GM23248 (cell line): ENCODE data around the gene RFX2. TPM values are rescaled to one million over a fixed set of nuclear protein-coding genes. Genes with fewer than 3 reads are reported as not detected.
"Not testable (repeated sequence)": the region's sequence is repeated elsewhere in the genome, so short reads cannot be mapped to it uniquely, and the experiment has no call there.

ENCODE experiments used
- DNase-seq: peaks from one replicate; pipeline ENCODE4 v3.0.0-alpha.2; 2015
- H2AFZ ChIP-seq: fragments of 200-600 bp; sonication (generic); 2 replicates; pipeline ENCODE4 v1.6.1; 2016; ENCODE audit warnings: antibody characterized with exemption
- H3F3A ChIP-seq: fragments of 200-600 bp; sonication (generic); 2 replicates; pipeline ENCODE4 v1.6.1; 2016; ENCODE audit warnings: mild to moderate bottlenecking, antibody characterized with exemption, mixed run types; ENCODE audit not compliant: insufficient read depth
- H3K27ac ChIP-seq: fragments of 200-600 bp; sonication (generic); 2 replicates; pipeline ENCODE4 v1.5.1; 2016; ENCODE audit warnings: mild to moderate bottlenecking
- H3K27me3 ChIP-seq: fragments of 200-600 bp; sonication (generic); replicated peaks from 2 replicates; pipeline ENCODE4 v1.6.1; 2016; ENCODE audit warnings: mild to moderate bottlenecking; ENCODE audit not compliant: insufficient read depth
- H3K36me3 ChIP-seq: fragments of 200-600 bp; sonication (generic); 2 replicates; pipeline ENCODE4 v1.6.1; 2016; ENCODE audit warnings: low read depth, mild to moderate bottlenecking
- H3K4me1 ChIP-seq: fragments of 200-600 bp; sonication (generic); 2 replicates; pipeline ENCODE4 v1.6.1; 2016; ENCODE audit warnings: mild to moderate bottlenecking; ENCODE audit not compliant: insufficient read depth
- H3K4me2 ChIP-seq: fragments of 200-600 bp; sonication (generic); one replicate; pipeline ENCODE4 v1.6.1; 2016; ENCODE audit warnings: mild to moderate bottlenecking; ENCODE audit not compliant: unreplicated experiment
- H3K4me3 ChIP-seq: fragments of 200-600 bp; sonication (generic); 2 replicates; pipeline ENCODE4 v1.5.1; 2016; ENCODE audit warnings: mild to moderate bottlenecking
- H3K79me2 ChIP-seq: fragments of 200-600 bp; sonication (generic); 2 replicates; pipeline ENCODE4 v1.6.1; 2016; ENCODE audit warnings: mild to moderate bottlenecking; ENCODE audit not compliant: insufficient read depth
- H3K9ac ChIP-seq: fragments of 200-600 bp; sonication (generic); 2 replicates; pipeline ENCODE4 v1.6.1; 2016; ENCODE audit warnings: mild to moderate bottlenecking
- H3K9me2 ChIP-seq: fragments of 200-600 bp; sonication (generic); 2 replicates; pipeline ENCODE4 v1.6.1; 2016; ENCODE audit warnings: mixed run types, mild to moderate bottlenecking, moderate library complexity; ENCODE audit not compliant: insufficient read depth
- H3K9me3 ChIP-seq: fragments of 200-600 bp; sonication (generic); one replicate; pipeline ENCODE4 v1.6.1; 2017; ENCODE audit warnings: low read depth
- H4K20me1 ChIP-seq: fragments of 200-600 bp; sonication (generic); 2 replicates; pipeline ENCODE4 v1.6.0; 2016; ENCODE audit not compliant: insufficient read depth
- EZH2 ChIP-seq: fragments of 200-600 bp; sonication (generic); IDR thresholded peaks from 2 replicates; pipeline ENCODE4 v1.6.1; 2018; ENCODE audit warnings: antibody characterized with exemption, mild to moderate bottlenecking; ENCODE audit not compliant: insufficient read depth, poor library complexity, severe bottlenecking
- EZH2phosphoT487 ChIP-seq: fragments of 200-600 bp; sonication (generic); IDR thresholded peaks from 2 replicates; pipeline ENCODE4 v1.6.1; 2018; ENCODE audit warnings: antibody characterized with exemption, moderate library complexity, mild to moderate bottlenecking, low read depth; ENCODE audit not compliant: insufficient read depth
- WGBS, 2 experiments: methylation state at CpG; one replicate each; pipeline ENCODE4 v1.1.6; 2015 to 2017; ENCODE audit warnings: low lambda C conversion rate in 2 of 2, low coverage in 1 of 2; ENCODE audit errors: missing lambda C conversion rate in 2 of 2; 5-methylcytosine and 5-hydroxymethylcytosine counted together
- in situ Hi-C: fragments of 300-500 bp; cut with MboI; formaldehyde crosslinking; loops from 2 replicates; pipeline ENCODE4 v1.15.0; 2020
- polyA plus RNA-seq: library from polyadenylated mRNA; unstranded; fragments of >200 nt; fragmentation: Nextera tagmentation; extraction: Ambion mirVana; gene quantifications from 2 replicates; pipeline ENCODE4 v1.2.1, GENCODE V29; 2016
- total RNA-seq: library from RNA; depleted of rRNA; stranded (reverse); fragments of >200 nt; shearing (Covaris generic); gene quantifications from 2 replicates; pipeline ENCODE4 v1.2.3, GENCODE V29; 2014

The RFX2 gene
- total and polyA plus RNA-seq, 2 experiments from 2014 or later = 11.3 to 13.1 TPM

DNA sequence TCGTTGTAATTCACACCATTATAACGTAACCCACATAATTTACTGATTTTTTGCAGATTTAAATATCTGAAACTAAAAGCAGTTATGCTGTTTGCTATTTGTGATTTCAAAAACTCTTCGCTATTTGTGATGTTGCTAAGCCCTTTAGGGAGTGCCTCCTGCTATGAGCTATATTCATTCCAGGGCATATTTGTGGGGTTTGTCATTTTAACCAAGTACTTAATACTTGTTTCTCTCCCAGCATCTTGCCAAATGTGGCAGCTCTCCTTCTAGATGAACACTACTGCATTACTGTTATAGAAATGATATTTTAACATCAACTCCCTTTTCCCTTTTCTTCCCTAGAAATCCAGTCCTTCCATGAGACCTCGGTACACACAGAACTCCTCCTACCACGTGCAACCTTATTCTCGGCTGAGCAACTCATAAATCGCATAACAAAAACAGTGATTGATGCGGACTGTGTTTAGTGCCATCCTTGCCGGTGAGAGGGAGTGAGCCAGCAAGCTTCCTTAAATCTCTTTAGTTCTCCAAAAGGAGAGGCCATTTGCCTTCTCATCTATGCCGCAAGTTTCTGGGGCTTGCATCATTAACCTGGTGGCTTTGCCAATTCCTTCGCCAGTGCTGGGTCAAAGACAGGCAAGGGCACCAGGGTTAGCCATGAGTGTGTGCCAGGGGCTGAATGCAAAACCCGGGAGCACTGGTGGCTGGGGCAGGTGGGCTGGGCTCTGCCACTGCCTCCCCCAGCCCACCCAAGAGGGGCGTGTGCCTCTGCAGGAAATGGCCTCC, 33.4 kb downstream of the RFX2 start:
- H3K9ac ChIP-seq = peak overlapping the region; percentile 88
- in situ Hi-C loops = no loop called here

GRCh38 chr19:6076291-6076665, 34.0 kb downstream of the RFX2 start:
- in situ Hi-C loops = no loop called here
- peak overlapping the region; percentile 82 for H3K4me2 ChIP-seq
- peak overlapping the region; percentile 62 for H3K4me3 ChIP-seq
- WGBS, 2 experiments = 19% methylated on average over 7 of the region's 7 CpGs
- no peaks in the 10 kb centered on the region for H3K9me2 ChIP-seq
- no peaks in the 10 kb centered on the region for H3K9me3 ChIP-seq
- peaks cover 31% of the 10 kb centered on the region for H3K4me1 ChIP-seq
- no peaks in the 10 kb centered on the region for H3K27me3 ChIP-seq
- no peaks in the 10 kb centered on the region for H4K20me1 ChIP-seq
- H3K36me3 ChIP-seq = no peaks in the 10 kb centered on the region
- H3K79me2 ChIP-seq = peaks cover 11% of the 10 kb centered on the region; the same call in 1 of the 2 replicates
- peak overlapping the region; percentile 98 for H3K27ac ChIP-seq
- peak overlapping the region; percentile 88 for H3K9ac ChIP-seq
- peaks cover 31% of the 10 kb centered on the region for H3F3A ChIP-seq
- TF ChIP-seq EZH2 (no peak), EZH2phosphoT487 (no peak)
- DNase-seq = no peak
- no peak overlapping the region for H2AFZ ChIP-seq

More for the DNA sequence above, 33.4 kb downstream of the RFX2 start:
- H3K9me3 ChIP-seq = no peaks in the 10 kb centered on the region
- peaks cover 27% of the 10 kb centered on the region for H3F3A ChIP-seq
- peak overlapping the region; percentile 98 for H3K27ac ChIP-seq
- H3K27me3 ChIP-seq = no peaks in the 10 kb centered on the region
- H3K4me1 ChIP-seq = peaks cover 25% of the 10 kb centered on the region
- peak overlapping the region; percentile 62 for H3K4me3 ChIP-seq
- no peaks in the 10 kb centered on the region for H4K20me1 ChIP-seq
- peaks cover 11% of the 10 kb centered on the region; the same call in 1 of the 2 replicates for H3K79me2 ChIP-seq
- H3K4me2 ChIP-seq = peak overlapping the region; percentile 82
- WGBS, 2 experiments = 1 to 2% methylated on average over 13 of the region's 13 CpGs
- DNase-seq = peak; percentile 97
- peak overlapping the region; percentile 1; the same call in 1 of the 2 replicates for H2AFZ ChIP-seq
- no peaks in the 10 kb centered on the region for H3K36me3 ChIP-seq
- TF ChIP-seq EZH2 (no peak), EZH2phosphoT487 (no peak)
- no peaks in the 10 kb centered on the region for H3K9me2 ChIP-seq

DNA sequence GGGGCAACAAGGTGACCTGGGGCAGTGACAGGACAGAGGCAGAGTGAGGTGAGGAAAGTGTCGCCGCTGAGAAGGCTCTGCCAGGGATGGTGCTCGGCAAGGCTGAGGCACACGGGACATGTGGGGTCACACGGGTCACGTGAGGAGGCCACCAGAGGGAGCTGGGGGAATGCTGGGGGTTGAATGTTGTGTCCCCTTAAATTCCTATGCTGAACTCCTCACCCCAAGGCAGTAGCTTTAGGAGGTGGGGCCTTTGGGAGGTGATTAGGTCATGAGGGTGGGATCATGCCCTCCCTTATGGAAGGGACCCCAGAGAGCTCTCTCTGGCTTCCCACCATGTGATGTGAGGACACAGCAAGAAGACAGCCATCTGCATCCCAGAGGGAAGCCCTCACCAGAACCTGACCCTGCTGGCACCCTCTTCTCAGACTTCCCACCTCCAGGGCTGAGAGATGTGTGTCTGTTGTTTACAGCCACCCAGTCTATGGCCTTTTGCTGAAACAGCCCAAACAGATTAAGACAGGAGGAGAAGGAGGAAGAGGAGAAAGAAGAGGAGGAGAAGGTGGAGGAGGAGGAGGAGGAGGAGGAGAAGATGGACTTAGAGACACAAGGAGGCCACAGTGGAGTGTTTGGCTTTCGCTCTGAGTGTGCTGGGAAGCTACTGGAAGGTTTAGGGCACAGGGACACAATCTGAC, 35.4 kb downstream of the RFX2 start:
- Histone ChIP-seq H2AFZ (no peak overlapping the region), H3K4me1 (peaks cover 39% of the 10 kb centered on the region), H3K4me3 (no peak overlapping the region), H3K4me2 (no peak overlapping the region), H3F3A (peaks cover 37% of the 10 kb centered on the region), H3K9ac (no peak overlapping the region), H3K79me2 (peaks cover 11% of the 10 kb centered on the region; the same call in 1 of the 2 replicates), H3K36me3 (no peaks in the 10 kb centered on the region), H4K20me1 (no peaks in the 10 kb centered on the region), H3K27ac (peak overlapping the region; percentile 98), H3K27me3 (no peaks in the 10 kb centered on the region), H3K9me2 (no peaks in the 10 kb centered on the region), H3K9me3 (no peaks in the 10 kb centered on the region)
- TF ChIP-seq EZH2phosphoT487 (no peak), EZH2 (no peak)
- DNase-seq = no peak
- in situ Hi-C loops = no loop called here
- WGBS, 2 experiments = 80 to 85% methylated on average over 7 of the region's 7 CpGs

- no peak for TF ChIP-seq EZH2phosphoT487
- no peak for TF ChIP-seq EZH2
Observed at GRCh38 chr19:6073858-6074708, 36.2 kb downstream of the RFX2 start.

GRCh38 chr19:6073233-6073632, 37.1 kb downstream of the RFX2 start:
- H3K9me3 ChIP-seq, H4K20me1 ChIP-seq, H3K27ac ChIP-seq, H3K9me2 ChIP-seq, H3K36me3 ChIP-seq, in situ Hi-C loops, H3K9ac ChIP-seq, H3K27me3 ChIP-seq, H3K79me2 ChIP-seq, H3K4me3 ChIP-seq, H3K4me2 ChIP-seq, H2AFZ ChIP-seq, DNase-seq: not testable (repeated sequence)
- WGBS, 2 experiments = 81 to 85% methylated on average over 10 of the region's 10 CpGs
- peaks cover 39% of the 10 kb centered on the region for H3K4me1 ChIP-seq
- H3F3A ChIP-seq = peaks cover 35% of the 10 kb centered on the region

More at GRCh38 chr19:6073858-6074708, 36.2 kb downstream of the RFX2 start:
- in situ Hi-C loops = no loop called here
- no peak for DNase-seq
- no peak overlapping the region for H3K27ac ChIP-seq
- H3K9me2 ChIP-seq = no peaks in the 10 kb centered on the region
- peaks cover 8% of the 10 kb centered on the region; the same call in 1 of the 2 replicates for H3K79me2 ChIP-seq
- H3K4me3 ChIP-seq = no peak overlapping the region
- no peak overlapping the region for H2AFZ ChIP-seq
- H3F3A ChIP-seq = peaks cover 37% of the 10 kb centered on the region
- H3K9me3 ChIP-seq = no peaks in the 10 kb centered on the region
- no peaks in the 10 kb centered on the region for H3K36me3 ChIP-seq
- H4K20me1 ChIP-seq = no peaks in the 10 kb centered on the region
- H3K27me3 ChIP-seq = no peaks in the 10 kb centered on the region
- no peak overlapping the region for H3K9ac ChIP-seq
- 79 to 81% methylated on average over 17 of the region's 17 CpGs for WGBS, 2 experiments
- no peak overlapping the region for H3K4me2 ChIP-seq
- H3K4me1 ChIP-seq = peaks cover 39% of the 10 kb centered on the region
